ENCODE results near the gene JUND. TPM values are rescaled to one million over a fixed set of nuclear protein-coding genes. Genes with fewer than 3 reads are reported as not detected.
A peak's percentile ranks its signal among the peaks of the same experiment; 100 is the strongest.

JUND gene
- polyA plus RNA-seq, 3 donors: 22.5 to 1,792 (median 86.9) TPM

DNA sequence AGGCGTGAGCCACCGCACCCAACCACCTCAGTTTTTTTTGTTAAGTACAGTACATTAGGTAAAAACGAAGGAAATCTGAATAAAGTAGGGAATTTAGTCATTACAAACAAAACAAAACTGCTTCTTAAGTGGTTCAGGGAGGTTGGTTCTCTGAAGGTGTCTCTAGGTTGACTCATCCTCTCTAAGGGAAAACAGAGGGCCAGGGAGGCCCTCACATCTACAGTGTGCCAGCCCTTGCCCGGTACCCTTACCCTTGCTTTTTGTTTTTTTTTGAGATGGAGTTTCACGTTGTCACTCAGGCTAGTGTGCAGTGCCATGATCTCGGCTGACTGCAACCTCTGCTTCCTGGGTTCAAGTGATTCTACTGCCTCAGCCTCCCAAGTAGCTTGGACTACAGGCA is 17.2 kb upstream of the JUND start:
- Mint-ChIP-seq H3K36me3 (peaks cover 0 to 6% of the 10 kb centered on the region in 2 donors), H3K27me3 (ENCODE audit: low read depth in 3 of 3) (peaks cover 0 to 5% (median 0%) of the 10 kb centered on the region in 3 donors), H3K4me3 (no peak overlapping the region), H3K9me3 (peaks cover 0 to 2% (median 0%) of the 10 kb centered on the region in 7 donors), H3K27ac (peak overlapping the region in 2 of 7 donors; percentile 43 to 60), H3K4me1 (peaks cover 37% of the 10 kb centered on the region)
- Histone ChIP-seq H3K36me3 (replicated peaks in 1 of 2; ENCODE audit: control insufficient read depth in 1 of 2, insufficient read depth in 2 of 2, low read length in 2 of 2) (no peaks in the 10 kb centered on the region), H3K27me3 (ENCODE audit: control insufficient read depth in 2 of 2, insufficient read depth in 2 of 2, low read length in 2 of 2) (no peaks in the 10 kb centered on the region), H3K4me2 (replicated peaks; ENCODE audit: extremely low read depth, low read length, poor library complexity, severe bottlenecking) (no peak overlapping the region), H3K4me3 (replicated peaks in 1 of 3; ENCODE audit: low read depth in 2 of 3, low read length in 3 of 3) (no peak overlapping the region), H3K4me1 (ENCODE audit: control insufficient read depth in 1 of 2, insufficient read depth in 2 of 2, low read length in 2 of 2) (peaks cover 37 to 42% of the 10 kb centered on the region in 2 donors), H3K79me2 (ENCODE audit: insufficient read depth, low read length) (no peaks in the 10 kb centered on the region), H2AFZ (ENCODE audit: insufficient read depth, low read depth, low read length, poor library complexity, severe bottlenecking) (no peak overlapping the region), H4K20me1 (ENCODE audit: insufficient read depth, low read length) (no peaks in the 10 kb centered on the region), H3K9ac (ENCODE audit: insufficient read depth, low read length, poor library complexity, severe bottlenecking) (no peak overlapping the region), H3K27ac (ENCODE audit: low read depth in 1 of 2, low read length in 2 of 2) (no peak overlapping the region), H3K9me3 (replicated peaks in 1 of 2; ENCODE audit: control insufficient read depth in 1 of 2, insufficient read depth in 1 of 2, low read length in 2 of 2) (no peaks in the 10 kb centered on the region)
- intact Hi-C loops (cut with micrococcal nuclease): no loop called here
- TF ChIP-seq, protein P1, sequence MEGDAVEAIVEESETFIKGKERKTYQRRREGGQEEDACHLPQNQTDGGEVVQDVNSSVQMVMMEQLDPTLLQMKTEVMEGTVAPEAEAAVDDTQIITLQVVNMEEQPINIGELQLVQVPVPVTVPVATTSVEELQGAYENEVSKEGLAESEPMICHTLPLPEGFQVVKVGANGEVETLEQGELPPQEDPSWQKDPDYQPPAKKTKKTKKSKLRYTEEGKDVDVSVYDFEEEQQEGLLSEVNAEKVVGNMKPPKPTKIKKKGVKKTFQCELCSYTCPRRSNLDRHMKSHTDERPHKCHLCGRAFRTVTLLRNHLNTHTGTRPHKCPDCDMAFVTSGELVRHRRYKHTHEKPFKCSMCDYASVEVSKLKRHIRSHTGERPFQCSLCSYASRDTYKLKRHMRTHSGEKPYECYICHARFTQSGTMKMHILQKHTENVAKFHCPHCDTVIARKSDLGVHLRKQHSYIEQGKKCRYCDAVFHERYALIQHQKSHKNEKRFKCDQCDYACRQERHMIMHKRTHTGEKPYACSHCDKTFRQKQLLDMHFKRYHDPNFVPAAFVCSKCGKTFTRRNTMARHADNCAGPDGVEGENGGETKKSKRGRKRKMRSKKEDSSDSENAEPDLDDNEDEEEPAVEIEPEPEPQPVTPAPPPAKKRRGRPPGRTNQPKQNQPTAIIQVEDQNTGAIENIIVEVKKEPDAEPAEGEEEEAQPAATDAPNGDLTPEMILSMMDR (IDR thresholded peaks at IDR 0.05): no peak
- WGBS (ENCODE audit: insufficient coverage): 75% methylated on average over 1 of the region's 6 CpGs
- no peak for DNase-seq

DNA sequence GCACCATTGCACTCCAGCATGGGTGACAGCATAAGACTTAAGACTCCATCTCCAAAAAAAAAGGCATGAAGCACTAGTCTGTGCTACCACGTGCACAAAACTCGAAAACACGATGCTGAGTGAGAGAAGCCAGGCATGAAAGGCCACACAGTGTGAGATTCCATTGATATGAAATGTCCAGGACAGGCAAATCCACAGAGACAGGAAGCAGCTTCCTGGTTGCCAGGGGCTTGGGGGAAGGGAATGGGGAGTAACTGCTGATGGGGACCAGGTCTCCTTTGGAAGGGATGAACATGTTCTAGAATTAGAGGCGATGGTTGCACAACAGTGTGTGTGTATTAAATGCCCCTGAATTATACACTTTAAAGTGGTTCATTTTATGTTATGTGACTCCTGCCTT is 15.9 kb upstream of the JUND start:
- Histone ChIP-seq H2AFZ (ENCODE audit: insufficient read depth, low read depth, low read length, poor library complexity, severe bottlenecking) (no peak overlapping the region), H4K20me1 (ENCODE audit: insufficient read depth, low read length) (no peaks in the 10 kb centered on the region), H3K9ac (ENCODE audit: insufficient read depth, low read length, poor library complexity, severe bottlenecking) (no peak overlapping the region), H3K4me1 (ENCODE audit: control insufficient read depth in 1 of 2, insufficient read depth in 2 of 2, low read length in 2 of 2) (peaks cover 37 to 42% of the 10 kb centered on the region in 2 donors), H3K36me3 (replicated peaks in 1 of 2; ENCODE audit: control insufficient read depth in 1 of 2, insufficient read depth in 2 of 2, low read length in 2 of 2) (no peaks in the 10 kb centered on the region), H3K27me3 (ENCODE audit: control insufficient read depth in 2 of 2, insufficient read depth in 2 of 2, low read length in 2 of 2) (no peaks in the 10 kb centered on the region), H3K27ac (ENCODE audit: low read depth in 1 of 2, low read length in 2 of 2) (no peak overlapping the region), H3K9me3 (replicated peaks in 1 of 2; ENCODE audit: control insufficient read depth in 1 of 2, insufficient read depth in 1 of 2, low read length in 2 of 2) (no peaks in the 10 kb centered on the region), H3K79me2 (ENCODE audit: insufficient read depth, low read length) (no peaks in the 10 kb centered on the region), H3K4me2 (replicated peaks; ENCODE audit: extremely low read depth, low read length, poor library complexity, severe bottlenecking) (no peak overlapping the region), H3K4me3 (replicated peaks in 1 of 3; ENCODE audit: low read depth in 2 of 3, low read length in 3 of 3) (no peak overlapping the region)
- TF ChIP-seq, protein P1 (IDR thresholded peaks at IDR 0.05): no peak
- WGBS (ENCODE audit: insufficient coverage): 100% methylated on average over 3 of the region's 4 CpGs
- no peak for DNase-seq
- Mint-ChIP-seq H3K36me3 (peaks cover 0 to 6% of the 10 kb centered on the region in 2 donors), H3K4me1 (peaks cover 39% of the 10 kb centered on the region), H3K27me3 (ENCODE audit: low read depth in 3 of 3) (peaks cover 0 to 5% (median 2%) of the 10 kb centered on the region in 3 donors), H3K9me3 (peaks cover 0 to 2% (median 0%) of the 10 kb centered on the region in 7 donors), H3K27ac (no peak overlapping the region), H3K4me3 (no peak overlapping the region)
- intact Hi-C loops (cut with micrococcal nuclease): no loop called here
